A673 (cell line): Measurements from ENCODE around the gene DNAH7.

Source experiments
- CTCF ChIP-seq: fragments of 300-800, 200-600 bp; sonication (generic); conservative IDR thresholded peaks from 2 replicates; pipeline ENCODE4 v1.5.1; 2017; ENCODE audit warnings: low read depth, mild to moderate bottlenecking, antibody characterized with exemption, low read length, moderate library complexity, mixed read lengths
- EZH2 ChIP-seq: fragments of 200-600 bp; sonication (generic); IDR thresholded peaks from 2 replicates; pipeline ENCODE4 v1.6.1; 2017; ENCODE audit warnings: borderline replicate concordance, low read depth, mild to moderate bottlenecking, mixed read lengths, antibody characterized with exemption, low read length; ENCODE audit not compliant: poor library complexity, severe bottlenecking

DNA sequence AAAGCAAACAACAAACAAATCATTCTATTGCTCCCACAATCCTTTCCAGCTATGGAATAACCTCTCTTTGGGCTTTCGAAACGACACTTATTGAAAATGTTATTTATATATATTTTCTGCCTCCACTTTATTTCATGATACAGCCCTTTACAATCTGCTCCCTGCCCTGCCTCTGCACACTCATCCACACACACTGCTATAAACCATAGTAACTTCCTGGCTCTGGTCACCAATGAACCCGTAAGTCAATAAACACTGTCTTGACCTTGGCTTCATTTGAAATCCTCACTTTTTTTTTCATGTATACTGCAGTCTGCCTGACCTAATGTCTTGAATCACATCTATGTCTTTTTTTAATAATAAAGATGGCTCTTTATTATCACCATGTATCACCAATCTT, 250.1 kb downstream of the DNAH7 start:
- TF ChIP-seq CTCF (no peak), EZH2 (no peak)
